HL-60 (cell line): ENCODE measurements around the gene FCHO2.

Source experiments
- DNase-seq, 2 experiments: peaks; one replicate each; pipeline ENCODE4 v3.0.0-alpha.2; 2010 to 2020; ENCODE audit warnings: low read depth in 1 of 2, low spot score in 1 of 2
- H3K27ac ChIP-seq: fragments of 250-450 bp; sonication (Bioruptor Pico); replicated peaks from 2 replicates; pipeline ENCODE4 v1.5.1; 2020; ENCODE audit warnings: mild to moderate bottlenecking, moderate library complexity
- H3K27me3 ChIP-seq: fragments of 250-450 bp; sonication (Bioruptor Pico); 2 replicates; pipeline ENCODE4 v1.5.1; 2021; ENCODE audit warnings: mild to moderate bottlenecking, moderate library complexity; ENCODE audit not compliant: insufficient read depth, poor library complexity, severe bottlenecking
- H3K4me3 ChIP-seq: replicated peaks from 2 replicates; pipeline ENCODE4 v1.5.1; 2011; ENCODE audit warnings: mild to moderate bottlenecking, control low read depth, low read length; ENCODE audit not compliant: insufficient read depth
- CTCF ChIP-seq: IDR thresholded peaks from one replicate; pipeline ENCODE4 v1.5.1; 2011; ENCODE audit warnings: low read length, control low read depth, inconsistent platforms; ENCODE audit not compliant: insufficient read depth
- GABPA ChIP-seq: IDR thresholded peaks from 2 replicates; pipeline ENCODE4 v1.6.1; 2012; ENCODE audit warnings: low read depth
- POLR2AphosphoS5 ChIP-seq: IDR thresholded peaks from 2 replicates; pipeline ENCODE4 v1.6.1; 2012; ENCODE audit warnings: low read depth
- SPI1 ChIP-seq: IDR thresholded peaks from 2 replicates; pipeline ENCODE4 v1.6.1; 2012; ENCODE audit warnings: low read depth, mild to moderate bottlenecking, borderline replicate concordance
- TF ChIP-seq, protein P1 (sequence below): IDR thresholded peaks from 2 replicates; pipeline ENCODE4 v1.6.1; 2012; ENCODE audit warnings: low read depth; ENCODE audit not compliant: insufficient replicate concordance

FCHO2 gene

DNA sequence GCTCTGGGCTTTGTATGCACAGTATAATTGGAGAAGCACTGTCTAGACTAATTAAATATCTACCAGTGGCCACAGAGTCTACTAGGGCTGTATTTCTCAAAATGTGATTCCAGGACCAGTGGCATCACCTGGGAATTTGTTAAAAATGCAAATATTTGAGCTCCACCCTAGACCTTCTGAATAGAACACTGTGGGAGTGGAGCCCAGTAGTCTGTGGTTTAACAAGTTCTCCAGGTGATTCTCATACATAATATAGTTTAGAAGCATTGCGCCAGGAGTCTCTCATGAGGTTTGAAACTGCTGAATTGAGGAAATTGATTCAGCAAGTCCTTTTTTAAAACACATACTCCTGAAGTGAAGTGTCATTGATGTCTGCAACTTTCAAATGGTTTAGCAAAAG, 74.7 kb downstream of the FCHO2 start:
- H3K27me3 ChIP-seq, result no peaks in the 10 kb centered on the region
- TF ChIP-seq CTCF (no peak), SPI1 (no peak), GABPA (no peak), POLR2AphosphoS5 (no peak)
- TF ChIP-seq, protein P1, sequence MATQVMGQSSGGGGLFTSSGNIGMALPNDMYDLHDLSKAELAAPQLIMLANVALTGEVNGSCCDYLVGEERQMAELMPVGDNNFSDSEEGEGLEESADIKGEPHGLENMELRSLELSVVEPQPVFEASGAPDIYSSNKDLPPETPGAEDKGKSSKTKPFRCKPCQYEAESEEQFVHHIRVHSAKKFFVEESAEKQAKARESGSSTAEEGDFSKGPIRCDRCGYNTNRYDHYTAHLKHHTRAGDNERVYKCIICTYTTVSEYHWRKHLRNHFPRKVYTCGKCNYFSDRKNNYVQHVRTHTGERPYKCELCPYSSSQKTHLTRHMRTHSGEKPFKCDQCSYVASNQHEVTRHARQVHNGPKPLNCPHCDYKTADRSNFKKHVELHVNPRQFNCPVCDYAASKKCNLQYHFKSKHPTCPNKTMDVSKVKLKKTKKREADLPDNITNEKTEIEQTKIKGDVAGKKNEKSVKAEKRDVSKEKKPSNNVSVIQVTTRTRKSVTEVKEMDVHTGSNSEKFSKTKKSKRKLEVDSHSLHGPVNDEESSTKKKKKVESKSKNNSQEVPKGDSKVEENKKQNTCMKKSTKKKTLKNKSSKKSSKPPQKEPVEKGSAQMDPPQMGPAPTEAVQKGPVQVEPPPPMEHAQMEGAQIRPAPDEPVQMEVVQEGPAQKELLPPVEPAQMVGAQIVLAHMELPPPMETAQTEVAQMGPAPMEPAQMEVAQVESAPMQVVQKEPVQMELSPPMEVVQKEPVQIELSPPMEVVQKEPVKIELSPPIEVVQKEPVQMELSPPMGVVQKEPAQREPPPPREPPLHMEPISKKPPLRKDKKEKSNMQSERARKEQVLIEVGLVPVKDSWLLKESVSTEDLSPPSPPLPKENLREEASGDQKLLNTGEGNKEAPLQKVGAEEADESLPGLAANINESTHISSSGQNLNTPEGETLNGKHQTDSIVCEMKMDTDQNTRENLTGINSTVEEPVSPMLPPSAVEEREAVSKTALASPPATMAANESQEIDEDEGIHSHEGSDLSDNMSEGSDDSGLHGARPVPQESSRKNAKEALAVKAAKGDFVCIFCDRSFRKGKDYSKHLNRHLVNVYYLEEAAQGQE, result no peak
- no peak for DNase-seq
- no peak overlapping the region for H3K27ac ChIP-seq
- H3K4me3 ChIP-seq, result no peak overlapping the region

GRCh38 chr5:73030995-73031394, 75.2 kb downstream of the FCHO2 start:
- no peak for DNase-seq
- TF ChIP-seq SPI1, result no peak
- no peak for TF ChIP-seq CTCF
- no peak for TF ChIP-seq GABPA
- no peak for TF ChIP-seq POLR2AphosphoS5
- TF ChIP-seq, protein P1, result no peak
- no peaks in the 10 kb centered on the region for H3K27me3 ChIP-seq
- H3K4me3 ChIP-seq, result no peak overlapping the region
- H3K27ac ChIP-seq, result no peak overlapping the region

DNA sequence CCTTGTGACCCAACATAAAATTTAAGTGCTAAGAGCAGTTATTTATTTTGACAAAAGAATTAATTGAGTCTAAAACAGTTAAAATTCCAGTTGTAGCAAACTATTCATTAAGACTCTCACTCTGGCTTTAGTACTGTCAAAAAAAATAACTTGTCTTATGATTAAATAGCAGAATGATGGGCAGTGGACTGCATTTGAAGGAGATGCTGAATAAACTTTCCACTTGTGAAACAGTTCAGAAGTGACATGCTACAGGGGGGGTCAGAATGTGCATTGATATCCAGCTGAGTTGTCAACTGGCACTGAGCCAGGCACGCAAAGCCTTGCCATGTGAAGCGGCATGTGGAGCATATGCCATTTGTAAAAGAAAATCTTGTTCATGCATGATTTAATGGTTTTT, 76.0 kb downstream of the FCHO2 start:
- no peak for DNase-seq
- no peak overlapping the region for H3K4me3 ChIP-seq
- TF ChIP-seq GABPA (no peak), CTCF (no peak)
- no peaks in the 10 kb centered on the region for H3K27me3 ChIP-seq
- H3K27ac ChIP-seq, result no peak overlapping the region

DNA sequence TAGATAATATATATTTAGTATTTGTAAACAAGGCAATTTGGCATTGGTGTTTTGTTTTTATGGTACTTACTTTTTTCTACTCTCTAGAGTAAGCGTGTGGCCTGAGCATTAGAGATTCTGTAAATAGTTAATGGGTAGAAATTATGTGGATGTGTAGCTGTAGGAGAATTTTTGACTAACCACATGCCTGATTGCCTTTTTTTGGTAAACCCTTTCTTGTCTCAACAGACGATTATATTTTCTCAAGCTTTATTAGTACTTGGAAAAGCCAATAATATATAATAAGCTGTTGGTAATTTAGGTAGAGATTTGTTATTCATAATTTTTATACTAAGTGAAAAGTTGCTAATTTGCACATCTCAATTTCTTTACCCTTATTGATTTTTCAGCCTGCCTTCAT, 76.8 kb downstream of the FCHO2 start:
- Histone ChIP-seq H3K27ac (no peak overlapping the region), H3K4me3 (no peak overlapping the region), H3K27me3 (no peaks in the 10 kb centered on the region)
- TF ChIP-seq SPI1 (no peak), POLR2AphosphoS5 (no peak), CTCF (no peak), GABPA (no peak)
- TF ChIP-seq, protein P1, result no peak
- no peak for DNase-seq
